HCT116 (cell line): ENCODE data around the gene GAP43. TPM values are rescaled to one million over a fixed set of nuclear protein-coding genes. Genes with fewer than 3 reads are reported as not detected.

Experiments
- ATAC-seq: fragments of 200-7000 bp; cut with Tn5 transposase; 2 replicates; pipeline ENCODE4 v1.9.1; 2020; ENCODE audit warnings: mild to moderate bottlenecking, moderate library complexity
- BruUV-seq: library from RNA; stranded (reverse); fragments of 400-500 nt; replicated peaks from 2 replicates; lab custom pipeline; 2021; lab: Mats Ljungman, UMichigan
- CTCF ChIA-PET: fragments of 300-600 bp; sonication (Branson Sonifier 250); formaldehyde crosslinking; loops from one replicate; lab custom pipeline; 2021; ENCODE audit warnings: antibody characterized with exemption; lab: Charles Lee
- POLR2A ChIA-PET: fragments of 300-600, 350-600 bp; sonication (Branson Sonifier 250); formaldehyde crosslinking; loops from one replicate; lab custom pipeline; 2021; ENCODE audit warnings: antibody characterized with exemption; lab: Charles Lee
- RAD21 ChIA-PET, 2 experiments: fragments of 300-600 bp; sonication (Branson Sonifier 250); formaldehyde crosslinking; loops; one replicate each; lab custom pipeline; 2023; ENCODE audit warnings: low total read pairs in 2 of 2; ENCODE audit not compliant: uncharacterized antibody in 2 of 2, unreplicated experiment in 2 of 2, low non-redundant PET in 1 of 2; lab: Charles Lee
- DNase-seq: peaks from one replicate; pipeline ENCODE4 v3.0.0-alpha.2; 2010; ENCODE audit warnings: low read depth, low spot score
- H2AFZ ChIP-seq: fragments of 200-600 bp; shearing (Covaris generic), sonication (generic); 2 replicates; pipeline ENCODE4 v1.6.1; 2017; ENCODE audit warnings: low read depth, mixed run types, mixed read lengths, antibody characterized with exemption, low read length; ENCODE audit not compliant: poor library complexity, severe bottlenecking
- H3K27ac ChIP-seq: 2 replicates; pipeline ENCODE4 v1.5.1; 2012; ENCODE audit warnings: low read depth, low read length
- H3K27me3 ChIP-seq: fragments of 200-600 bp; sonication (generic); 2 replicates; pipeline ENCODE4 v1.6.1; 2016; ENCODE audit warnings: mixed run types, low read length, mixed read lengths; ENCODE audit not compliant: insufficient read depth
- H3K36me3 ChIP-seq, 2 experiments: fragments of 200-500 bp in 1 of 2; fragments of 200-600 bp in 1 of 2; sonication (Bioruptor generic) in 1 of 2; sonication (generic) in 1 of 2; 2 replicates each; pipeline versions ENCODE4 v1.5.1 to v1.6.1; 2014 to 2016; ENCODE audit warnings: low read length in 2 of 2, inconsistent platforms in 1 of 2, mixed read lengths in 1 of 2, mixed run types in 1 of 2; ENCODE audit not compliant: insufficient read depth in 2 of 2, control insufficient read depth in 1 of 2
- H3K4me1 ChIP-seq, 2 experiments: fragments of 200-600 bp in 1 of 2; sonication (generic) in 1 of 2; 2 replicates each; pipeline versions ENCODE4 v1.5.1 to v1.6.1; 2012 to 2017; ENCODE audit warnings: low read length in 2 of 2, inconsistent platforms in 1 of 2, mild to moderate bottlenecking in 1 of 2, mixed read lengths in 1 of 2, mixed run types in 1 of 2, moderate library complexity in 1 of 2; ENCODE audit not compliant: insufficient read depth in 2 of 2, control insufficient read depth in 1 of 2
- H3K4me2 ChIP-seq: fragments of 200-600 bp; sonication (generic); 2 replicates; pipeline ENCODE4 v1.6.1; 2017; ENCODE audit warnings: mixed run types, low read length, mixed read lengths
- H3K4me3 ChIP-seq, 2 experiments: fragments of 200-600 bp in 1 of 2; sonication (generic) in 1 of 2; replicated peaks in 1 of 2; 2 replicates each; pipeline ENCODE4 v1.5.1; 2011 to 2016; ENCODE audit warnings: low read length in 2 of 2, control low read depth in 1 of 2, low read depth in 1 of 2, mild to moderate bottlenecking in 1 of 2, mixed read lengths in 1 of 2, mixed run types in 1 of 2
- H3K79me2 ChIP-seq: fragments of 200-600 bp; sonication (generic); 2 replicates; pipeline ENCODE4 v1.6.1; 2017; ENCODE audit warnings: mild to moderate bottlenecking, mixed run types, low read length, moderate library complexity, mixed read lengths; ENCODE audit not compliant: insufficient read depth
- H3K9ac ChIP-seq: fragments of 200-600 bp; sonication (generic); 2 replicates; pipeline ENCODE4 v1.6.1; 2016; ENCODE audit warnings: low read length, mixed read lengths
- H3K9me2 ChIP-seq: fragments of 200-600 bp; sonication (generic), shearing (Covaris generic); 2 replicates; pipeline ENCODE4 v1.6.1; 2017; ENCODE audit warnings: mixed run types, mild to moderate bottlenecking, moderate library complexity; ENCODE audit not compliant: insufficient read depth
- H3K9me3 ChIP-seq, 2 experiments: fragments of 200-500 bp in 1 of 2; fragments of 200-600 bp in 1 of 2; sonication (Bioruptor generic) in 1 of 2; sonication (generic) in 1 of 2; 2 replicates each; pipeline ENCODE4 v1.6.1; 2014 to 2017; ENCODE audit warnings: low read length in 2 of 2, mixed read lengths in 2 of 2, inconsistent platforms in 1 of 2, low read depth in 1 of 2, mild to moderate bottlenecking in 1 of 2, mixed run types in 1 of 2, moderate library complexity in 1 of 2; ENCODE audit not compliant: control insufficient read depth in 1 of 2, insufficient read depth in 1 of 2
- H4K20me1 ChIP-seq: fragments of 200-600 bp; sonication (generic), shearing (Covaris generic); 2 replicates; pipeline ENCODE4 v1.6.1; 2017; ENCODE audit warnings: mixed run types, mild to moderate bottlenecking, moderate library complexity; ENCODE audit not compliant: insufficient read depth
- CEBPB ChIP-seq: IDR thresholded peaks from 2 replicates; pipeline ENCODE4 v1.6.1; 2012; ENCODE audit warnings: low read depth
- EZH2 ChIP-seq: fragments of 200-600 bp; sonication (generic); IDR thresholded peaks from 2 replicates; pipeline ENCODE4 v1.6.1; 2017; ENCODE audit warnings: antibody characterized with exemption, mixed run types
- POLR2A ChIP-seq: IDR thresholded peaks from 2 replicates; pipeline ENCODE4 v1.7.0; 2011; ENCODE audit warnings: borderline replicate concordance; ENCODE audit not compliant: insufficient read depth, insufficient read length; ENCODE audit errors: extremely low read depth
- POLR2AphosphoS5 ChIP-seq: IDR thresholded peaks from 2 replicates; pipeline ENCODE4 v1.6.1; 2011; ENCODE audit warnings: mild to moderate bottlenecking, low read depth, low read length, moderate library complexity
- REST ChIP-seq: IDR thresholded peaks from 2 replicates; pipeline ENCODE4 v1.6.1; 2012; ENCODE audit warnings: low read depth
- SIN3A ChIP-seq: IDR thresholded peaks from 2 replicates; pipeline ENCODE4 v1.6.1; 2012; ENCODE audit warnings: low read depth
- SRF ChIP-seq: IDR thresholded peaks from 2 replicates; pipeline ENCODE4 v1.6.1; 2012; ENCODE audit warnings: low read depth
- TCF7L2 ChIP-seq: IDR thresholded peaks from 2 replicates; pipeline ENCODE4 v1.7.0; 2011; ENCODE audit warnings: borderline replicate concordance, inconsistent platforms; ENCODE audit not compliant: insufficient read depth, insufficient read length; ENCODE audit errors: extremely low read depth
- YY1 ChIP-seq: IDR thresholded peaks from 2 replicates; pipeline ENCODE4 v1.6.1; 2011; ENCODE audit warnings: low read length, low read depth, moderate library complexity, mild to moderate bottlenecking; ENCODE audit not compliant: insufficient replicate concordance; ENCODE audit errors: extremely low read depth
- ZFX ChIP-seq: fragments of 450-650 bp; IDR thresholded peaks from 2 replicates; pipeline ENCODE4 v1.6.1; 2017
- ZNF274 ChIP-seq: fragments of 200-500 bp; sonication (Bioruptor generic); IDR thresholded peaks from 2 replicates; pipeline ENCODE4 v1.6.1; 2014; ENCODE audit warnings: mild to moderate bottlenecking, low read depth, low read length, inconsistent platforms
- intact Hi-C: fragments of 100-400 bp; cut with micrococcal nuclease; formaldehyde crosslinking; loops from 2 replicates; pipeline ENCODE4 v1.10.0; 2022
- total RNA-seq: library from RNA; stranded (reverse); gene quantifications from one replicate; pipeline ENCODE4 v1.2.1, GENCODE V29; 2021; ENCODE audit not compliant: unreplicated experiment
- TF ChIP-seq, protein P1 (sequence below): IDR thresholded peaks from 2 replicates; pipeline ENCODE4 v1.6.1; 2012
- TF ChIP-seq, protein P2 (sequence below): IDR thresholded peaks from 2 replicates; pipeline ENCODE4 v1.6.1; 2012
- TF ChIP-seq, protein P3 (sequence below): IDR thresholded peaks from 2 replicates; pipeline ENCODE4 v1.6.1; 2011; ENCODE audit warnings: mild to moderate bottlenecking, low read length, moderate library complexity; ENCODE audit not compliant: insufficient replicate concordance; ENCODE audit errors: extremely low read depth

Gene GAP43
- total RNA-seq, 1 experiment from 2014 or later = not detected

GRCh38 chr3:115699706-115700105, 76.4 kb downstream of the GAP43 start:
- no peaks in the 10 kb centered on the region for H3K9me2 ChIP-seq
- peaks cover 0 to 6% of the 10 kb centered on the region in 2 experiments; a peak in 2 of 4 replicates for H3K4me1 ChIP-seq
- H3K4me3 ChIP-seq = no peak overlapping the region
- no peaks in the 10 kb centered on the region for H3K36me3 ChIP-seq
- RAD21 ChIA-PET = no interaction called here
- ATAC-seq = no peak
- H3K27ac ChIP-seq = no peak overlapping the region
- POLR2A ChIA-PET = no interaction called here
- no peaks in the 10 kb centered on the region for H3K27me3 ChIP-seq
- no peaks in the 10 kb centered on the region for H3K79me2 ChIP-seq
- intact Hi-C loops = loop anchor here (10.0 kb wide), 1 partner anchor 85 kb away; no protein-coding TSS in a partner anchor
- H3K9me3 ChIP-seq = no peaks in the 10 kb centered on the region
- H3K9ac ChIP-seq = no peak overlapping the region
- TF ChIP-seq TCF7L2 (no peak), ZNF274 (no peak), POLR2A (no peak), SIN3A (no peak), CEBPB (no peak), EZH2 (no peak), YY1 (no peak), SRF (no peak), REST (no peak), ZFX (no peak), POLR2AphosphoS5 (no peak)
- TF ChIP-seq, protein P1, sequence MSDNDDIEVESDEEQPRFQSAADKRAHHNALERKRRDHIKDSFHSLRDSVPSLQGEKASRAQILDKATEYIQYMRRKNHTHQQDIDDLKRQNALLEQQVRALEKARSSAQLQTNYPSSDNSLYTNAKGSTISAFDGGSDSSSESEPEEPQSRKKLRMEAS = no peak
- TF ChIP-seq, protein P2, sequence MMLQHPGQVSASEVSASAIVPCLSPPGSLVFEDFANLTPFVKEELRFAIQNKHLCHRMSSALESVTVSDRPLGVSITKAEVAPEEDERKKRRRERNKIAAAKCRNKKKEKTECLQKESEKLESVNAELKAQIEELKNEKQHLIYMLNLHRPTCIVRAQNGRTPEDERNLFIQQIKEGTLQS = no peak
- TF ChIP-seq, protein P3, sequence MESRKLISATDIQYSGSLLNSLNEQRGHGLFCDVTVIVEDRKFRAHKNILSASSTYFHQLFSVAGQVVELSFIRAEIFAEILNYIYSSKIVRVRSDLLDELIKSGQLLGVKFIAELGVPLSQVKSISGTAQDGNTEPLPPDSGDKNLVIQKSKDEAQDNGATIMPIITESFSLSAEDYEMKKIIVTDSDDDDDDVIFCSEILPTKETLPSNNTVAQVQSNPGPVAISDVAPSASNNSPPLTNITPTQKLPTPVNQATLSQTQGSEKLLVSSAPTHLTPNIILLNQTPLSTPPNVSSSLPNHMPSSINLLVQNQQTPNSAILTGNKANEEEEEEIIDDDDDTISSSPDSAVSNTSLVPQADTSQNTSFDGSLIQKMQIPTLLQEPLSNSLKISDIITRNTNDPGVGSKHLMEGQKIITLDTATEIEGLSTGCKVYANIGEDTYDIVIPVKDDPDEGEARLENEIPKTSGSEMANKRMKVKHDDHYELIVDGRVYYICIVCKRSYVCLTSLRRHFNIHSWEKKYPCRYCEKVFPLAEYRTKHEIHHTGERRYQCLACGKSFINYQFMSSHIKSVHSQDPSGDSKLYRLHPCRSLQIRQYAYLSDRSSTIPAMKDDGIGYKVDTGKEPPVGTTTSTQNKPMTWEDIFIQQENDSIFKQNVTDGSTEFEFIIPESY = no peak
- TF ChIP-seq, all 23 proteins: peak for 0
- CTCF ChIA-PET = no interaction called here
- DNase-seq = no peak
- no TSS peak for BruUV-seq
- Histone ChIP-seq H4K20me1 (no peaks in the 10 kb centered on the region), H2AFZ (no peak overlapping the region), H3K4me2 (no peak overlapping the region)
